Measurements from ENCODE around the gene TTC22.

TTC22 gene

GRCh38 chr1:54751426-54751825 is 49.7 kb downstream of the TTC22 start:
- no peak for DNase-seq (ENCODE audit: low read depth)

GRCh38 chr1:54750596-54750995 is 50.5 kb downstream of the TTC22 start:
- DNase-seq (ENCODE audit: low read depth), result no peak

- no peak for DNase-seq (ENCODE audit: low read depth)
Measured at GRCh38 chr1:54748094-54748835, 52.9 kb downstream of the TTC22 start.

GRCh38 chr1:54745864-54746263 is 55.3 kb downstream of the TTC22 start:
- no peak for DNase-seq (ENCODE audit: low read depth)

GRCh38 chr1:54745274-54745673 is 55.8 kb downstream of the TTC22 start:
- DNase-seq (ENCODE audit: low read depth), result no peak

- no peak for DNase-seq (ENCODE audit: low read depth)
Measured at GRCh38 chr1:54744696-54745095, 56.4 kb downstream of the TTC22 start.

GRCh38 chr1:54743416-54744226 is 57.5 kb downstream of the TTC22 start:
- DNase-seq (ENCODE audit: low read depth), result no peak

- DNase-seq (ENCODE audit: low read depth), result no peak
Measured at GRCh38 chr1:54742282-54742681, 58.8 kb downstream of the TTC22 start.

- no peak for DNase-seq (ENCODE audit: low read depth)
Measured at GRCh38 chr1:54741531-54741930, 59.6 kb downstream of the TTC22 start.

GRCh38 chr1:54738244-54738643 is 62.9 kb downstream of the TTC22 start:
- no peak for DNase-seq (ENCODE audit: low read depth)

- DNase-seq (ENCODE audit: low read depth), result no peak
Measured at GRCh38 chr1:54736685-54737084, 64.4 kb downstream of the TTC22 start.

Data from HS-27A (cell line).